Subcutaneous adipose tissue (tissue), 4 donors: Measurements from ENCODE around the gene TOGARAM2. TPM values are rescaled to one million over a fixed set of nuclear protein-coding genes. Genes with fewer than 3 reads are reported as not detected.

Source experiments
- total RNA-seq, 4 donors: library from RNA; depleted of rRNA; stranded (reverse); fragments of >200 nt; gene quantifications; one replicate each; pipeline ENCODE4 v1.1.0, GENCODE V29; 2016
- TF ChIP-seq, protein P1 (sequence below): fragments of 450-650 bp; IDR thresholded peaks from one replicate; pipeline ENCODE4 v1.5.1; 2016; ENCODE audit warnings: low read depth, mild to moderate bottlenecking, control low read depth, antibody characterized with exemption, moderate library complexity

Gene TOGARAM2
- total RNA-seq, 4 donors from 2014 or later: 0.16 to 3.5 (median 2.0) TPM

DNA sequence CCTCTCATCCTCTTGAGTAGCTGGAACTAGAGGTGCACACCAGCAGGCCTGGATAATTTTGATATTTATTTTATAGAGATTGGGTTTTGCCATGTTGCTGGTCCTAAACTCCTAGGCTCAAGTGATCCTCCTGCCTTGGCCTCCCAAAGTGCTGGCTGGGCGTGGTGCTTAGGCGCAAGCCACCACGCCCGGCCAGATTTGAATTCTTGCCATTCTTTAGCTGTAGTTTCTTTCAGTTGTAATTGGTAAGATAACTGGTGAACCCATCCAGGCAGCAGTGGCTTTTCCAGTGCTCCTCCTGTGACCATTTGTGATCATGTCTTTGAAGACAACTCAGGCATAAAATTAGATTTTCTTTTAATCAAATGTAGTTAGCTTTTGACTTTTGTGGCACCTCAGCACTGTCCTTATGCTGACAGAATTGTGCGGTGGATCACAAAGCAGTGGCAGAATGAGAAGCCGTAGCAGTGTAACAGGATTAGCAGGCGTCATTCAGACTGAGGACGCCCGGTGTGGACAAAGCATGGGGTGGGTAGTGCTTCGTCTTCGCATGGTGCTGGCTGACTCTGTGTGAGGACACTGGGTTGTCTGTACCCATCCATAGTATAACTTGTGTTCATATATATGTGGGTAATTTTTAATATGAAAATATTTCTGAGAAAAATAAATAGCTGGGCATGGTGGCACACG is 30.0 kb upstream of the TOGARAM2 start:
- TF ChIP-seq, protein P1, sequence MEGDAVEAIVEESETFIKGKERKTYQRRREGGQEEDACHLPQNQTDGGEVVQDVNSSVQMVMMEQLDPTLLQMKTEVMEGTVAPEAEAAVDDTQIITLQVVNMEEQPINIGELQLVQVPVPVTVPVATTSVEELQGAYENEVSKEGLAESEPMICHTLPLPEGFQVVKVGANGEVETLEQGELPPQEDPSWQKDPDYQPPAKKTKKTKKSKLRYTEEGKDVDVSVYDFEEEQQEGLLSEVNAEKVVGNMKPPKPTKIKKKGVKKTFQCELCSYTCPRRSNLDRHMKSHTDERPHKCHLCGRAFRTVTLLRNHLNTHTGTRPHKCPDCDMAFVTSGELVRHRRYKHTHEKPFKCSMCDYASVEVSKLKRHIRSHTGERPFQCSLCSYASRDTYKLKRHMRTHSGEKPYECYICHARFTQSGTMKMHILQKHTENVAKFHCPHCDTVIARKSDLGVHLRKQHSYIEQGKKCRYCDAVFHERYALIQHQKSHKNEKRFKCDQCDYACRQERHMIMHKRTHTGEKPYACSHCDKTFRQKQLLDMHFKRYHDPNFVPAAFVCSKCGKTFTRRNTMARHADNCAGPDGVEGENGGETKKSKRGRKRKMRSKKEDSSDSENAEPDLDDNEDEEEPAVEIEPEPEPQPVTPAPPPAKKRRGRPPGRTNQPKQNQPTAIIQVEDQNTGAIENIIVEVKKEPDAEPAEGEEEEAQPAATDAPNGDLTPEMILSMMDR: no peak

DNA sequence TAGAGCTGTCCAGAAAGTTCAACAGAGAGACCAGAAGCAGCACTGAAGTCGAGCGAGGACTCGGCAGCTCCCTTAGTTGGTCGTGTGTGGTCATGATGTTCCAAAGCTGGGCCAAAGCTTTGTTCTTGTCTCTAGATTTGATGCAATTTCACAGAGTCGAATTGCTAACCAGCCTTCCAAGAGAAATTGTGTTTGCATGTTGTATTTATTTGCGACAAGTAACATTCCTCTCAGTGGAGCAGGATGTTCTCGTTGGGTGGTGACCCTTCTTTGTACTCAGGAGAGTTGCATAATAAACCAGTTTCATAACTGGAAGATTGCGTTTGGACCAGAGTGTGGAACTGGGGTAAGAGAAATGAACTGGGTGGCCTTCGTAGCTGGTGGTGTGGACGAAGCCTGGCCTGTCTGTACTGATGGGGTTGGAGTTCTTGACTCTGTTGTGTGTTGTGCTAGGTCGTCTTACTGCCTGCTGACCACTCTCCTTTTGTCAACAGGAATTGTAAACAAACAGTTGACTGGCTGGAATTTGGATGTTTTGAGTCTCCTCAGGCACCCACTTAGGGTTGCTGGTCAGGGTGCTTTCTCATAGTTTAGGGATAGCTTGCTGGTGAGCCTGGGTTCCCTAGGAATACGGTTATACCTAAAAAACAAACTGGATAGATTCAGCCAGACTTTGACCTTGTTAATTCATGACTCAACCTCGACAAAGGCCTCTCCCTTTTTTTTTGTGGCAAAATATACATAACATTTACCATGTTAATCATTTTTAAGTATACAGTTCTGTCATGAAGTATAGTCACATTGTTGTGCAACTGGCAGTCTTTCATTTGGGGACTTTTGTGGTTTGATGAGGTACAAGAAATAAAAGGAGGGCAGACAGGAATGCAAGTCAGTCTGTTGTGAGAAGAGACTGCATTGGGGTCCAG is 28.9 kb upstream of the TOGARAM2 start:
- TF ChIP-seq, protein P1: no peak

DNA sequence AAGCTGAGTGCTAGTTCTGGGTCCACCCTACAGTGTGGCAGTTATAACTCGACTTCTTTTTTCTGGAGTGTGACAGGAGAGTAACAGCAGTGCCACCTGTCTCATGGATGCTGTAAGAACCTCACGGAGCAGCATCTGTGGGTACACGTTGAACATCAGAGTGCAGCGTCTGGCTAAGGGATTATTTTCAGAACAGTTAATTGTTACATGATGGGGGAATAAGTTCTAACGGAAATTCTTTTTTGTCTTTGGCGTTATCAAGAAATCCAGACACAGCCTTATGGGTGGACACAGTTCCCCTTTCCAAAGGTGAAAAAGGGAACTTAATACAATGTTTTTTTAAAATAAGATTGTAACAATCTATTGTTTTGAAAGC is 28.3 kb upstream of the TOGARAM2 start:
- TF ChIP-seq, protein P1: no peak

DNA sequence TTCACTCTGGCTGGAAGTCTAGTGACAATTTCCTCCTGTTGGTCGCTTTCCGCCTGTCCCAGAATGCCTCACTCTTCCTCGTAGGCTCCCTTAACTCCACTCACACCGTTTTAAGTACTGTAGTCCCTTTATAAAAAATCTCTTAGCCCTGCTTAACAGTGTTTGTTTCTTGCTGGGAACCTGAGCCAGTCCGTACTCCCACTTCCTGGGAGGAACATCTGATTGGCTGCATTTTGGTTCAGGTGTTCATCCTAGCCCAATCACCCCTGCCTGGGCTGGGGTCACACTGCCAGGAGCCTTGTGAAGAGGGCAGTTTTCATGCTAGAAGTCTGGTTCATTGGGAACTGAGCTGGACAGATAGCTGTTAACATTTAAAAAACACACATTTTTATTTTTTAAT is 25.6 kb upstream of the TOGARAM2 start:
- TF ChIP-seq, protein P1: no peak

DNA sequence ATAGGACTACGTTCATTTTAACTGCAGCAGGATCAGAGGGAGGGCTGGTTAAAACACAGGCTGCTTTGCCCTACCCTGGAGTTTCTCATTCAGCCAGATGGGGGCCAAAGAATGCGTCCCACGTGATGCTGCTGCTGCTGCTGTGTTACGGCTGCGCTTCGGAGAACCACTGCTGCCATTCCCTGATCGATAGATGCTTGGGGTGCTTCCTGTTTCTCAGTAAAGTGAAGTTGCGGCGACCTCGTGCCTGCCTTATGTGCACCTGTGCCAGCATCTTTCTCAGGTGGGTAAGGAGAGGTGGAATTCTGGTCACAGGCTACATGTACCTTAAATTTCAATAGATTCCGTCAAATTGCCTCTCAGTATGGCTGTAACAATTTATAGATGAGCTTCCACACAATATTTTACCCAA is 24.7 kb upstream of the TOGARAM2 start:
- TF ChIP-seq, protein P1: no peak

DNA sequence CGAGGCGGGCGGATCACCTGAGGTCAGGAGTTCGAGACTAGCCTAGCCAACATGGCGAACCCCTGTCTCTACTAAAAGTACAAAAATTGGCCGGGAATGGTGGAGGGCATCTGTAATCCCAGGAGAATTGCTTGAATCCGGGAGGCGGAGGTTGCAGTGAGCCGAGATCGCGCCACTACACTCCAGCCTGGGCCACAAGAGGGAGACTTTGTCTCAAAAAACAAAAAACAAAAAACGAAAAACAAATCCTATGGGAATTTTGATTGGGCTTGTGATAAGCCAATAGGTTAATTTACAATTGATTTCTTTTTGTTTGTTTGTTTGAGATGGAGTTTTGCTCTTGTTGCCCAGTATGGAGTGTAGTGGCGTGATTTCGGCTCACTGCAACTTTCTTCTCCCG is 24.2 kb upstream of the TOGARAM2 start:
- TF ChIP-seq, protein P1: no peak

DNA sequence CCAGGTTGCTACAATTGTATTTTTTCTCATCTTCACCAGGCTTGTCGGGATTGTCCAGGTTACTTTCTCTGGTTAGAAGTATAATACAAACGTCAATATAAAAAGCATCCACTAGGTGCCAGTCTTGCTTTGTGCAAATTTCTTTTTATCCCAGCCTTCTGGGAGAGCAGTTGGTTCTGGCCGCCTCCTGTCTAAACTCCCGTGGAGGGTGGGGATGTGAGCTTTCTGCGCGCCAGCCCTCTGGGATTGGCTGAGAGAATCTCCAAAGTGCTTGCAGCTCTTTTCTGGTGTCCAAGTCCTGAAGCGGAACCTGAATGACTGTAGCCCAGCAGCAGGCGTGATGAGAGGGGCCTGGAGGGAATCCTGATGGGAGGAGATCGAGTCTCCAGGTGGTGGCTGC is 22.4 kb upstream of the TOGARAM2 start:
- TF ChIP-seq, protein P1: no peak
